Right lobe of liver (tissue), 6 donors: ENCODE measurements around the gene RELN. TPM values are rescaled to one million over a fixed set of nuclear protein-coding genes. Genes with fewer than 3 reads are reported as not detected.
A peak's percentile ranks its signal among the peaks of the same experiment; 100 is the strongest.

Source experiments
- ATAC-seq, 4 donors: fragments of 200-7000 bp; cut with Tn5 transposase; one replicate each; pipeline ENCODE4 v1.9.1; 2020; ENCODE audit warnings: mild to moderate bottlenecking in 4 of 4, moderate library complexity in 4 of 4
- DNase-seq, 3 donors: peaks; one replicate each; pipeline ENCODE4 v3.0.0-alpha.2; 2020
- H3K27ac ChIP-seq, 3 donors: fragments of 200-600 bp; one replicate each; pipeline ENCODE4 v1.8.0; 2022
- H3K27me3 ChIP-seq, 2 donors: fragments of 200-600 bp; one replicate each; pipeline ENCODE4 v1.8.0; 2022
- H3K36me3 ChIP-seq, 4 donors: fragments of 200-600 bp; sonication (generic) in 1 of 4; one replicate each; pipeline versions ENCODE4 v1.5.1 to v1.8.0; 2017 to 2022; ENCODE audit warnings: control low read depth in 1 of 4
- H3K4me1 ChIP-seq, 4 donors: fragments of 200-600 bp; sonication (generic) in 1 of 4; one replicate each; pipeline versions ENCODE4 v1.5.1 to v1.8.0; 2017 to 2022; ENCODE audit warnings: control low read depth in 1 of 4
- H3K4me3 ChIP-seq, 3 donors: fragments of 200-600 bp; one replicate each; pipeline ENCODE4 v1.8.0; 2022
- H3K9me3 ChIP-seq, 4 donors: fragments of 200-600 bp; sonication (generic) in 1 of 4; one replicate each; pipeline versions ENCODE4 v1.5.1 to v1.8.0; 2017 to 2022; ENCODE audit warnings: control low read depth in 1 of 4
- CTCF ChIP-seq, 4 donors: fragments of 200-600 bp in 3 of 4; fragments of 450-650 bp in 1 of 4; IDR thresholded peaks; one replicate each; pipeline versions ENCODE4 v1.5.1 to v1.8.0; 2016 to 2022; ENCODE audit warnings: antibody characterized with exemption in 4 of 4, mild to moderate bottlenecking in 2 of 4
- POLR2A ChIP-seq: fragments of 450-650 bp; IDR thresholded peaks from one replicate; pipeline ENCODE4 v1.6.1; 2017; ENCODE audit warnings: antibody characterized with exemption, mild to moderate bottlenecking
- WGBS: methylation state at CpG from one replicate; pipeline ENCODE4 v1.1.6; 2018; ENCODE audit warnings: low coverage, low lambda C conversion rate; ENCODE audit not compliant: insufficient coverage; ENCODE audit errors: missing lambda C conversion rate; 5-methylcytosine and 5-hydroxymethylcytosine counted together
- intact Hi-C, 2 donors: fragments of 100-400 bp; cut with DNase I; formaldehyde crosslinking; loops; one replicate each; pipeline versions ENCODE4 v1.11.2 to v1.14.1; 2022
- total RNA-seq, 6 experiments: library from RNA; depleted of rRNA in 2 of 6; stranded (reverse); fragments of >200 nt in 2 of 6; fragmentation: NEBNext Ultra II Directional in 3 of 6; extraction: Animal tissue kit (Norgen Biotek cat#: 25700) in 3 of 6; gene quantifications; one replicate each; pipeline versions ENCODE4 v1.1.0 to v1.2.4, GENCODE V29; 2016 to 2023
- donor health status: DM: no; HTN: yes; CAD: no.
- donor health status: DM: no; HTN: no; CAD: no.
- donor health status: DM: no; HTN: no; CAD: no.
- donor health status: DM: no; HTN: yes; CAD: no.
- donor health status: DM: no; HTN: yes; CAD: no.

The RELN gene
- total RNA-seq, 6 experiments from 2014 or later: 11.9 to 35.7 (median 18.9) TPM

- WGBS: 81% methylated on average over 5 of the region's 5 CpGs
- Histone ChIP-seq H3K36me3 (no peaks in the 10 kb centered on the region), H3K27ac (no peak overlapping the region), H3K9me3 (no peaks in the 10 kb centered on the region), H3K27me3 (no peaks in the 10 kb centered on the region), H3K4me1 (peaks cover 0 to 2% (median 0%) of the 10 kb centered on the region in 4 donors), H3K4me3 (no peak overlapping the region)
- TF ChIP-seq CTCF (IDR thresholded peaks at IDR 0.05) (no peak), POLR2A (no peak)
- intact Hi-C loops: no loop called here
- DNase-seq (no peak), ATAC-seq (no peak)
Measured at GRCh38 chr7:103576641-103577040, 412.8 kb downstream of the RELN start.

- 64% methylated on average over 1 of the region's 1 CpG for WGBS
- DNase-seq (no peak), ATAC-seq (no peak)
- no peaks in the 10 kb centered on the region for H3K36me3 ChIP-seq
- intact Hi-C loops: no loop called here
- no peak overlapping the region for H3K27ac ChIP-seq
- no peak overlapping the region for H3K4me3 ChIP-seq
- TF ChIP-seq CTCF (IDR thresholded peaks at IDR 0.05): no peak
- no peak for TF ChIP-seq POLR2A
- no peaks in the 10 kb centered on the region for H3K9me3 ChIP-seq
- peaks cover 0 to 2% (median 0%) of the 10 kb centered on the region in 4 donors for H3K4me1 ChIP-seq
- no peaks in the 10 kb centered on the region for H3K27me3 ChIP-seq
Measured at GRCh38 chr7:103574576-103574975, 414.9 kb downstream of the RELN start.

GRCh38 chr7:103573479-103574058 is 415.9 kb downstream of the RELN start:
- ATAC-seq: peak in 3 of 4 donors; percentile 41 to 59 (median 47)
- no peaks in the 10 kb centered on the region for H3K36me3 ChIP-seq
- no peak overlapping the region for H3K4me3 ChIP-seq
- no peak for DNase-seq
- TF ChIP-seq POLR2A (no peak), CTCF (IDR thresholded peaks at IDR 0.05) (peak; percentile 55 to 77 (median 68))
- H3K27me3 ChIP-seq: no peaks in the 10 kb centered on the region
- no peak overlapping the region for H3K27ac ChIP-seq
- H3K4me1 ChIP-seq: peaks cover 0 to 2% (median 0%) of the 10 kb centered on the region in 4 donors
- H3K9me3 ChIP-seq: no peaks in the 10 kb centered on the region
- intact Hi-C loops: no loop called here
- 38% methylated on average over 3 of the region's 3 CpGs for WGBS

- no peaks in the 10 kb centered on the region for H3K9me3 ChIP-seq
- TF ChIP-seq POLR2A: no peak
- TF ChIP-seq CTCF (IDR thresholded peaks at IDR 0.05): no peak
- peaks cover 0 to 2% (median 0%) of the 10 kb centered on the region in 4 donors for H3K4me1 ChIP-seq
- 52% methylated on average over 4 of the region's 4 CpGs for WGBS
- H3K27me3 ChIP-seq: no peaks in the 10 kb centered on the region
- ATAC-seq: no peak
- H3K4me3 ChIP-seq: no peak overlapping the region
- no peak overlapping the region for H3K27ac ChIP-seq
- intact Hi-C loops: no loop called here
- no peaks in the 10 kb centered on the region for H3K36me3 ChIP-seq
- DNase-seq: no peak
Measured at GRCh38 chr7:103571586-103571985, 417.9 kb downstream of the RELN start.
